Germinal center (tissue), 1 donor: ENCODE results near the gene CTNNA3.

ENCODE experiments used
- DNase-seq: peaks from one replicate; pipeline ENCODE4 v3.0.0; 2012; ENCODE audit warnings: mixed read lengths, low spot score

CTNNA3 gene

DNA sequence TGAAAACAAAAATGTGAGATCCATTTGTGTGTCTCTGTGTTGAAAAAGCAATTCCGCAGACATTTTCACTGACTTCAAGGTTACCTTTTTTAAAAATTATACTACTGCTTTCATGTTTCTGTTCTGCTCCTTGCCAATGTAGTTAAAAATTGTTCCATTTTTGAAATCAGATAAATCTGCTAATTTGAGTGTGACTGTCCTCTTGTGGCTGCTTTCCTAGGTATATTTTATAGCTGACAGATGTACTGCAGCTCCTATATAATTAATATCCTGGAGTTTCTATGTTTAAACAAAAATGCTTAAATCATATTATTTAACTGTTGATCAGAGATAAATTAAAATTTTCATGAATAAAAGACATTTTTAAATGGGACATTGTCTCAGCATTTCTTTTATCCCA is 947.8 kb downstream of the CTNNA3 start:
- DNase-seq = no peak

DNA sequence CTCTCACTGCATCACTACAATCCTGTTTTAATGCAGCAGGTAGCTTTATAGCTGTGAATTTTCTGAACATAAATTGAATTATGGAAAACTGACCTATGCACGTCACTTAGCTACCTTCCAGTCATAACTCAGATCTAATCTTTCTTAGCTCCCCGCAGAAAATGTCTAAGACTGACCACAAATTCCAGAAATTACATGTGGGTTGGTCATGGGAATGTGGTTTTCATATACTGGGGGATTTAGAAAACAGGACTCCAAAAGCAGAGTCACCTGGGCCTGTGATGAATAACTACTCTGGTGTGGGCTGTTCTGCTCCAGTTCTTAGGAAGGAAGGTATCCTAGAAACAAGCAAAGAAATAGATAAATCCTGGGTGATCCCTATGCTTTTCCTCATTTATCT is 948.5 kb downstream of the CTNNA3 start:
- no peak for DNase-seq

DNA sequence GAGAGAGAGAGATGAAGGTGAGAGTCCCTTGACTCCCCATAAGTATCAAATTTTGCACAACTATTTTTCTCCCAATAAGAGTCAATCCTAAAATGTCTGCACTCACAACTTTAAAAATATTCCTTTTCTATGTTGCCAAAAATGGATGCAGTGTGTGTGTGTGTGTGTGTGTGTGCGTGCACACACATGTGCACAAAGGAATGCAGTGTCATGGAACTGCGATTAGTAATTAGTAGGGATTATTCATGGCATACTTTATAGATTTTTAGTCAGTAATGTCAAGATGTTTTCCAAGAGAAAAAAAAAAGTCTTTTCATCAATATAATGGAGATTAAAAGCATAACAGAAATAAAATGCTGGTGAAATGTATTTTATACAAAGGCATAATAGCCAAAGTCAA is 949.3 kb downstream of the CTNNA3 start:
- DNase-seq = no peak

DNA sequence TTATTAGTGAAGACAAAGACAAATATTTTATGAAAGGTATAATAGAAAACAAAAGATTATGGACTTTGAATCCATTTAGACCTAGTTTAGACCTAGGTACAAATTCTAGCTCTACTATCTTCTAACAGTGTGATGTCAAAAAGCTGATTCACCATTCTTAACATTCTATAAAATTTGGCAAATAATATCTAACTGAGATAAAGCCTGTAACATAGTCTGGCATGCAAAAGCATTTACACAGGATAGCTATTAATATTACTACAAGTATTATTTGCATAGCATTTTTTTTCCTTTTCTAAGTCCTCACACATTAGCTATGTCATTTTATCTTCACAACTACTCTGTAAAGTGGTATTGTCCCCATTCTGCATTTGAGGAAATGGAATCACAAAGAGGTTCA is 949.7 kb downstream of the CTNNA3 start:
- DNase-seq = no peak

DNA sequence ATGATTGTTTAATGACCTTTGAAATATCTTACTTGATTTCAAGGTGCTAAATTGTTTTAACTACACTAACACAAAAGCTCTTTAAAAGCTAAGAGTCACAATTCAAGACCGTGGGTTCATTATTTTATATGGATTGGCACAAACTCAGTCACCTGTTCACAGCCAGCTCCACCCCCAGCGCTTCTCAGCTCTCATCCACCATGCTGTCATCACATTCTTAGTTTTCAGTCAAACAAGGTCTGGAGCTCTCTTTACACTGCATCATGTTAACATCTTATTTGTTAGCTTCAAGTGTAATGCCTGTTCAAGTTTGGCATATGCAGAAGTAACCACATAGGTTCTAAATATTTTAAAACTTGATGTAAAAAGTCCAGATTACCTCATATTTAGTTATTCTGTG is 951.1 kb downstream of the CTNNA3 start:
- DNase-seq = no peak

DNA sequence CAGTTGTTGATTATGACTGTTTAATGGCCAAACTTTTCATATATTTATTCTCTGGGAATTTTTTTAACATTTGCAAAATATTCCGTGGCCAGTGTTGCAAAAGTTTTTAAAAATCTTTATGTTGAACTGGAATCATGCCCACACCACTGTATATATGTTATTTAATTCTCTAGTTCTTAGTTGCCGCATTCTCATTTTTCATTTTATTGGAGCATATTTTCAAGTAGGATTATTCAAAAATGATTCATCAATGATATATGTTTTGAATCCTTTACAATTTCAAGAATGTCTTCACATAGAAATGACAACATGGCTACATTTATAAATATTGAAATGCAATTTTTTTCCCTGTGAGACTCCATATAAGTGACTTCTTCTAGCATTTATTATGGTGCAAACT is 958.8 kb downstream of the CTNNA3 start:
- no peak for DNase-seq

DNA sequence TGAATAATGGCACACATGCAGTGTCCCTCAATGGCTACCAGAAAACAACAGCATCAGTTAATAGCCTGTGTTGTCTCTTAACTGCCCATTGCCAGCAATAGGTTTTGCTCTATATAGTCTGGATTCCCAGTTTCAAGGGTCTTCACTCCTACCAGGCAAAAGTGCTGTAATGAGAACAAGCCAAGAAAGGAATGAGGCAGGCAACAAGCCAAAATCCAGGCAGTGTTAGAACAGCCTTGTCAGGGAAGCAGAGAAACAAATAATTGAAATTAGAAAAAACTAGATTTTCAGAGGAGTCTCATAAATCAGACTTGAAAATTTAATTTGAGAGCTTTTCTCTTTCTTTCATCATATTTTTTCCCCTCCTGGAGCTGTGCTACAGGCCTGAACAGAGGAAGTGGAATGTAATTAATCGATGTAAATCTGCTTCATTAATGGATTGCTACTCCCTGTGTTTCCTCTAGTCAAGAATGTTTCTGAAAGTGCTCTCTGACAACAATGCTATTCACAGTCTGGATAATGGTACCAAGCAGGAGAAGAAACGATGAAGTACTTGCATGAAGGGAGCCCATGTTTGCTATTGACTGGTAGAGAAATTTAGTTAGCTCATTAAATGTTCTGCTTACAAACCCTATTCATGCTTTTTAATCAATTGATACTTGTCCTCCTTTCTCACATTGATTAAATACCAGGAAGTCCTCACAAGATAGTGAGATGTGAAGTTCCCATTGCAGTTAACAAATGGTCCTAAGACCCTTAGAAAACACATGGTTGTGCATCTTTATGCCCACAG is 972.2 kb downstream of the CTNNA3 start:
- DNase-seq = no peak

DNA sequence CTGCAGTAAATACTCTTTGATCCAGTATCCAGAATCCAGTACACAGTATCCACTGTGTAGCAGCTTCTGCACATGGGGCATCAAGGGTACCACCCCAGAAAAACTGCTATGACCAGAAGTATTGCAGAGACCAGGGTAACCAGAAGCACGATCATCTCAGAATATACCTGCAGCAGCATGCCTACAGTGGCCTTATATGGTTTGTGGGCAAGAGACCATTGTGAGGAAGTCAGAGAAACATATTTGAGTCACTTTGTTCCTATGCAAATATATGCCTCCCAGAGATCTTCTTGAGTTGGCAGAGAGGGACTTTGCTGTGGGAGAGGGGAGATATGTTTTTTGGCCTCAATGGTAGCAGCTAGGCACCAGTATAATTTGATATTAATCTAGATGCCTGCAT is 976.5 kb downstream of the CTNNA3 start:
- DNase-seq = no peak

DNA sequence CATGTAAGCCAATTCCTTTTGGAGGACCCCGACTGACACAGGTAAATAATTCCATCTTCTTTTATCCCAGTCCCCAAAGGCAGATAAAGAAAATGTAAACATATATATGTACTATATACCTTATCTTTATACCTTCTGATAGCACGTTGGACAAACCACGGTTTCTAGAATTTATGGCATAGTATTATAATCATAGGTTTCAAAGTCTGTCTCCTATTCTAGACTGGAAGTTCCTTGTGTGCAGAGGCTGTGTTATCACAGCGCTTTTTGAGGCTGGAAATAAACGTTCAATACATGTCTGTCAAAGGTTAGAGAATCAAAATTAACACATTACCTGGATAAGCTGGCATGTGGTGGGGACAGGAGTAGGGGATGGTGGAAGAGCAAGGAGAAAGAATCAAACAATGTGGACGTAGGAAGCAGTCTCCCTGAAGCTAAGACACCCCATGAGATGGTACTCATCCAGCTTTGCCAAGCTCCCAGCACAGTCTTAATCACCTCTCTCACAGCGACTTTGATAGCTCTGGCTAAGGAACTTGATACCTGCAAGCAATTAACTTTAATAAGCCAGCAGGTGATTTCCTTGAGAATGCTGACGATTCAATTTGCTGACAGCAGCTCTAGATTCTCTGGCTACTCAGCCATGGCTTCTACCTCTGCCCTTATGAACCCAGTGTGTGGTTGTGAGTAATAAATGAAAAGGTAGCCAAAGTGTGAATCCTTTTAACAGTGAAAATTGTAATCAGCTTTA is 978.6 kb downstream of the CTNNA3 start:
- DNase-seq = no peak

DNA sequence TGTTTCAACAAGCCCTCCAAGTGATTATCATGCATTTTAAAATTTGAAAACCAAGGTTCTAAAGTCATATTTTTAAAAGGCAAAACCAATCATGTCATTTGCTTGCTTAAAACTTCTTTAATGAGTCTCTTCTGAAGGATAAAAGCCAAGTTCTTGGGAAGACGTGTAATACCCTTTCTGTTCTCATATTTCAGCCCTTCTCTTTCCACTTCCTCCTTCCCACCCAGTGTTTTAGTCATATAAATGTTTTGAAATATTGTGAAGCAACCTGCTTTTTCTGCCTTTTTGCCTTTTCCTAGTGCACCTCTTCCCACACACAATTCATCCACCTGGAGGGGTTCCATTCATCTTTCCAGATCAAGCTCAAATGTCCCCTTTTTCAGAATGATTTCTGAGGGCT is 981.3 kb downstream of the CTNNA3 start:
- no peak for DNase-seq

DNA sequence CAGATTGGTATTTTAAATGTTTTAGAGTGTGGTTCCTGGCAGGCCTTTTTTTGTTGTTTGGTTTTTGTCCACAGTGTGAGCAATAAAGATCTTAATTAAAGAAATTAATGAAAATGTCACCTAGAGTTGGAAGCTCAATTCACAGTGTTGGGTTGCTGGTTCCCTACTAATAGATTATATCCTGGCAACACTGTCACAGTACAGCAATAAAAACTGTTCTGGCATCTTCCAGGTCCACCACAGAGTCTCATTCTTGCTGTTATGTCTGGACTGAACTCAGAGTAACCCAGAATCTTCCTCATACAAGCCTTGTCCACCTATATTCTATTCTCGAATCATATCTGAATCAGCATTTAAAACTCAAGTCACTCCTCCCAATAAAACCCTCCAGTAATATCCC is 982.6 kb downstream of the CTNNA3 start:
- no peak for DNase-seq

DNA sequence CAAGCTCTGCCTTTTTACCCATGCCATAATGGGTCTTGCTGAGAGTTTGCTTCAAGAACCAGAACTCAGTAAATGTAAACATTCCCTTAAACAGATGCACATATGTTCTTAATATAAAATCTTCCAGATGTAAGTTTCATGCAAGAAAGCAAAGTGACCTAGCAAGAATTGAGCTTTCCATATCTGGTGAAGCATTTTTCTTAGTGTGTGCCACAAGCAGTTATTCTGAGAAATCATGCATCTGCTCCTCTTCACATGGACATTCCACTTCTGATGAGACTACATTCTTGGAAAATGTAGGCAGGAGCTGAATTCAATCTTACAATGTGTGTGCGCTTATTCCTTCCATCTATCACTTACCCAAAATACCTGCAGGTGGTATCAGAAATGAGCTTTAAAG is 997.9 kb downstream of the CTNNA3 start:
- DNase-seq = no peak

DNA sequence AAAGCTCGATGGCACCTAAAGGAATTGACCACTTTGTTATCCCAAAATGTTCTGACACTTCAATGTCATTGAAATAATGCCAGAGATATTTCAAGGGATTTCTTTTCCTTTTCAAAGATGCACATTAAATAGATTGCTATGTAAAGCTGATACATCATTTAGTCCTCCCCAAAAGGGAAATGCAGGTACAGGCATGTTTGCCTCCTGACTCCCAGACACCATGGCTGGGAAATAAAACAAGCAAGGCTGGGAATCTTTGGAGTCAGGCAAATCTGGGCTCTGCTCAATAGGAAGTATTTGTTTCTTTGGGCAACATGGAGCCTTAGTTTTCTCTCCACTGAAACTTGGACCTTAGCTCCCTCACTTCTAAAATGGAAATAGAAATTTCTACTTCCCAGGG is 1000.9 kb downstream of the CTNNA3 start:
- DNase-seq = no peak

DNA sequence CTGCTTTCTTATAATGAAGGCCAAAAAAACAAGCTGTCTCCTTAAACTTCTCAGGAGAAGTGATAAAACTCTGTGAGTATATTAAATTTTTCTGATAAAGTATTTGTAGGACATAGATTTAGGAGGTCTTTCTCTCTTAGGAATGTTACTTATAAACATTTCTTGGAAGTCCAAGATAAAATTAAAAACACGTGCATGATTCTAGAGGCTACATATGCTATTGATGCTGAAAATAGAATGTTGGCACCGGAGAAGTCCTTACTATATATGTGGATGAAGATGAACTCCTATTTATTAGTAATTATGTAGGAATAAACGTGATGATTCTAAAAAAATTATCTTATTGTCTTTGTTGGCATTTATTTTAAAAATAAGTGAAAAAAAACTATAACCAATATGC is 1011.4 kb downstream of the CTNNA3 start:
- DNase-seq = no peak

DNA sequence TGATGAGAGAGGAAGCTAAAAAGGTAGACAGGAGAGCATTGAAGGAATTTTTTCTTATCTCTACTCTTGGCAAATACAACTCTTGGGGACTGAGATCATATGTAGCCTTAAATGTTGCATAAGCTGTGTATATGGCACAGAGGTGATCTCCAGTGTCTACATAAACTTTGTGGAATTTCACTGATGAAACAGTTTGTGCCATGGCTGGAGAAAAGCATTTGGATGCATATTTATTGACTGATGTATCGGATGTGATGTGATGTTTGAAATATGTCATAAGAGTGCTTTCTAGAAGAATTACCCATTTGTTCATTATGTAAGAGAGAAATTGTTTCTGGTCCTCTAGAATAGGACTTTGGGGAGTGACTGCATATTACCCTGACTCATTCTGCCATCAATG is 1015.1 kb downstream of the CTNNA3 start:
- DNase-seq = no peak

DNA sequence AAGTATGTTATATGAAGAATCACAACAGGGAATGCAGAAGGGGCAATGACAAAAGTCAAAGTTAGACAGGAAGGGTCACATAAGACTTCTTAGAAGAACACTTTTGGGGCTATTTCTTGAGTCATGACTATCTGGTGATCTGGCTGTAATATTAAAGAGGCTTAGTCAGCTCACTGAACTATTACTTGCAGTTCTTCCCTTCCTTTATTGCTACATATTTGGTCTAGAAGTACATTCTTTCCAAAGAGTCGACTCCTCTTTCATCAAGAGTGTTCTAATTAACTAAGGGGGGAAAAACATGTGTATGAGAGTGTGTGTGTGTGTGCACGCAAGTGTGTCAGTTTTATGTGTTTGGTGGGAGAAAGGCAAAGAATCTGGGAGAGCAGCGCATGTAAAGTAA is 1017.5 kb downstream of the CTNNA3 start:
- no peak for DNase-seq

DNA sequence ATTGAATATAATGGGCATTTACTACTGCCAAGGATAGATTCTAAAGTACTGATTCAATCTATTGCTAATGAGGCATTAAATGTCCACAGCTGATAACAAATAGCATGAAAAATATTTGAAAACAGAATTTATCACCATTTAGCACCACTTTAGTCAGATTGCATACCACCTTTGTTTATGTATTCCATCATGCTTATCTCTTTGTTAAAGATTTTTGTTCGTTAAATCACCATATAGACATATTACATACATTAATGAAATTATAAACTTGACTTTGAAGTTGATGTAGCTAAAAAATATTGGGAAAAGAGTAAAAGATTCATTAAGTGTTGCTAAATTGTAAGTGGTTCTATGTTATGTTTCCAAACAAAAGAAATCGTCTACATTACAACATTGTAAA is 1022.9 kb downstream of the CTNNA3 start:
- no peak for DNase-seq

DNA sequence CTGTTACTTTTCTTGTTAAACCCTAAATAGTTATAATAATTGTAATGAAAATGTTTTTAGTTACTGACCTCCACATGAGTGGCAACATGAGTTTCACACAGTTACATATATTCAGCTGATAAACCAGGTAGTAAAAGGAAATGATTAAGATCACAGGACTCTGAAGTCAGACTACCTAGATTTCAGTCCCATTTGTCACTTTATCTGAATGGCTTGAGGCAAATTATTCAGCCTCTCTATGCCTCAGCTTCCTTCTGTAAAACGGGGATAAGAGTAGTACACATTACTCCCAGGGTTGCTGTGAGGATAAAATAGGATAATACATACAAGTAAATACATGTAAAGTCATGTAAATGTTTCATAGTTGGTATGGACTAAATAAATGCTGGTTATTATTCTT is 1024.4 kb downstream of the CTNNA3 start:
- DNase-seq = no peak

DNA sequence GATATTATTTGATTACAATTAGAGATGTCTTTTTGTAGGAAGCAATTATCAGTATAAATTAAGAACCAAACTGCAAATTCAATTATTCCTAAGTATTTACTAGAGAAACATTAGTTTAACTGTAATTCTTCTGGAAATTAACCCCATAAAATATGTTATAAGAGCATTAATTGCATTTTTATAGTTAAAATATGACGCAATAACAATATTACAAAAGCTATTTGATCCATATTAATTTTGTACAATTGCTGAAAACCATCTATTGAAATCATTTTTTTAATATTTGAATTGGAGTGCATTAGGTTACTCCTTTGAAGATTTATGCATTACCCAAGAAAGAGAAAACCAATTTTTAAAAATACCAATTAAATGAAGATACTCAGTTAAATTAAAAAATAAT is 1024.9 kb downstream of the CTNNA3 start:
- no peak for DNase-seq

DNA sequence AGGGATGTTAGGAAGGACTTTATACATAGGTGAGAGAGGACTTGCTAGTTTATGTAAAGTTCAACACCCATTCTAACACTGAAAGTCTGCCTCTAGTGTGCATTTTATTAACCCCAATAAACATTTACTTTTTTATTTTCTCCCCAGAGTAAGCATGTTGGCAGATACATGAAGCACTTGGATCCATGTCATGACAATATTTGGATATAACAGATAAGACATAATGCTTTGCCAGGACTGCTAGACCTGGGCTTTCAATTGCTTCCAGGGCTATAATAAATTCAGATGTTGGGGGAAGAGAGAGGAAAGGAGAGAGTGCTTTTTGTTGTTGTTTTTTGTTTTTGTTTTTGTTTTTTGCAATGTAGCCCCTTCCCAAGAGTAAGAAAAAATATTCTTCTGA is 1039.5 kb downstream of the CTNNA3 start:
- DNase-seq = no peak

DNA sequence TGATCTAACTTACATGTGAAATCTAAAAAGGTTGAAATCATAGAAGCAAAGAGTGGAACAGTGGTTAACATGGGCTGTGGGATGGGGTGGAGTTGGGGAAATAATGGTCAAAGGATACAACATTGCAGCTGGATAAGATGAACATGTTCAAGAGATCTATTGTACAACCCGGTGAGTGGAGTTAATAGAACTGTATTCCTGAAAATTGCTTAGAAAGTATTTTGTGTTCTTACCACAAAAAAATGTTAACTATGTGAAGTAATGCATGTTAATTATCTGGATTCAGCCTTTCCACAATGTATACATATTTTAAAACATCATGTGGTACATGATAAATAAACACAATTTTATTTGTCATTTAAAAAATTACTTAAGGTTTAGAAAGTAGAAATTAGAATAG is 1041.1 kb downstream of the CTNNA3 start:
- no peak for DNase-seq

DNA sequence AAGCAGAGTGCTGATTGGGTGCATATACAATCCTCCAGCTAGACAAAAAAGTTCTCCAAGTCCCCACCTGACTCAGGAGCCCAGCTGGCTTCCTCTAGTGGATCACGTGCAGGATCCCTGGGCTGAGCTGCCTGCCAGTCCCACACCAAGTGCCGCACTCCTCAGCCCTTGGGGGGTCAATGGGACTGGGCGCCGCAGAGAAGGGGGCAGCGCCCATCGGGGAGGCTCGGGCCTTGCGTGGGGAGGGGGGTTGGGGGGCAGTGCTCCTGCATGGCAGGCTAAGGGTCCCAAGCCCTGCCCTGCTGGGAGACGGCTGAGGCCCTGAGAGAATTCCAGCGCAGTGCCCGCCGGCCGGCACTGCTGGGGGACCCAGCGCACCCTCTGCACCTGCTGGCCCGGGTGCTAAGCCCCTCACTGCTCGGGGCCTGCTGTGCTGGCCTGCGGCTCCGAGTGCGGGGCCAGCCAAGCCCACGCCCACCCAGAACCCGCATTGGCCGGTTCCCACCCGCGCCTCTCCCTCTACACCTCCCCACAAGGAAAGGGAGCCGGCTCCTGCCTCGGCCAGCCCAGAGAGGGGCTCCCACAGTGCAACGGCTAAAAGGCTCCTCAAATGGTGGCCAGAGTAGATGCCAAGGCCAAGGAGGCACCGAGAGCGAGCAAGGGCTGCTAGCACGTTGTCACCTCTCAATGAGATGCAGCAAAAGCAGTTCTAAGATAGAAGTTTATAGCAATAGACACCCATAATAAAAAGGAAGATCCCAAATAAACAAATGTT is 1044.5 kb downstream of the CTNNA3 start:
- no peak for DNase-seq

DNA sequence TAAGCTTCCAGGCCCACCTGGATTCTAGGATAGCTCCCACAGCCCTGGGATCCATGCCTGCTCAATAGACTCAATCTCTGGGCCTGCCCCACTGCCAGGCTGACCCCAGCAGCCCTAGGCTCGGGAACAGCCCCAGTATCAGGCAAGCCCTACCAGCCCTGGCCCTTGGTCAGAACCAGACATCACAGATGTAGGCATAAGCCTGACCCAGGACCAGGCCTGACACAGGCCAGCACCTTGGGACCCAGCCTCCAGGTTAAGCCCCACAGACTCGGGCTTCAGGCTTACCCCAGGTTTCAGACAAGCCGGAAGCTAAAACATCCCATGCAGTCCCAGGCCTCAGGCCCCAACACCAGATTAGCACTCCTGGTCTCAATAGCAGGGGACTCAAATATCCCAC is 1046.4 kb downstream of the CTNNA3 start:
- DNase-seq = no peak
